NCI-H1436 (cell line): ENCODE results near the gene FAM200B.
"Not testable (repeated sequence)": the region's sequence is repeated elsewhere in the genome, so short reads cannot be mapped to it uniquely, and the experiment has no call there.

ENCODE experiments used
- DNase-seq: peaks from one replicate; lab custom pipeline; 2025; lab: John Stamatoyannopoulos, UW

FAM200B gene

DNA sequence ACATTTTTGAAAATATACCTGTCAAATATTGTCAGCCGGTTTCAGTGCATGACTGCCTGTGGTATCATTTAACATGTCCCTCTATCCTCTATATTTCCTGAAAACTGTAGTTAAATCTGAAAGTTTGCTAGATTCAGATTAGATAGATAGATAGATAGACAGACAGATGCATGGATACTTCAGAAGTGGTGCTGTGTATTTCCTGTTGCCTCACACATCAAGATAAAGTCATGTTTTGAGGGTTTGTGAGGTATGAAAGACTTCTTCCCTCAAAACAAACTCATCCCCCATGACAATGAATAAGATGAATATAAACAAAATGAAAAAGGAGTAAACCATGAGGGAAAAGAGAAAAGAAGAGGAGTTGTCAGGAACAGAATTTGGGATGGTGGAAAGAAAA is 15.2 kb downstream of the FAM200B start:
- DNase-seq = no peak

DNA sequence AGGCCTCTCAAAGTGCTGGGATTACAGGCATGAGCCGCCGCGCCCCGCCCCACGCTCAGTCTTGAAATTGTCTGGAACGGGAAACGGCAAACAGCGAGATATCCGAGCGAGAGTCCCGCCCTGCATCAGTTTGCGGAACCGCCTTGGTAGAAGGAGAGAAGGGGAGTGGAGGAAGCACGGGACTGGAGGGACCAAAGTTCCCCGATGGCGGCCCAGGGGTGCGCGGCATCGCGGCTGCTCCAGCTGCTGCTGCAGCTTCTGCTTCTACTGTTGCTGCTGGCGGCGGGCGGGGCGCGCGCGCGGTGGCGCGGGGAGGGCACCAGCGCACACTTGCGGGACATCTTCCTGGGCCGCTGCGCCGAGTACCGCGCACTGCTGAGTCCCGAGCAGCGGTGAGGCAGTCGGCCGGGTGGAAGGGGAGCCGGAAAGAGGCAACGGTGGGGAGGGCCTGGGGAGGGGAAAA is 21.3 kb downstream of the FAM200B start, which contains the start of gene BST1:
Gene BST1, plus strand, starts transcription at position 125 of the 463 bp plus-strand sequence. Its CDS starts 80 bp downstream, at position 205.
- no peak for DNase-seq

DNA sequence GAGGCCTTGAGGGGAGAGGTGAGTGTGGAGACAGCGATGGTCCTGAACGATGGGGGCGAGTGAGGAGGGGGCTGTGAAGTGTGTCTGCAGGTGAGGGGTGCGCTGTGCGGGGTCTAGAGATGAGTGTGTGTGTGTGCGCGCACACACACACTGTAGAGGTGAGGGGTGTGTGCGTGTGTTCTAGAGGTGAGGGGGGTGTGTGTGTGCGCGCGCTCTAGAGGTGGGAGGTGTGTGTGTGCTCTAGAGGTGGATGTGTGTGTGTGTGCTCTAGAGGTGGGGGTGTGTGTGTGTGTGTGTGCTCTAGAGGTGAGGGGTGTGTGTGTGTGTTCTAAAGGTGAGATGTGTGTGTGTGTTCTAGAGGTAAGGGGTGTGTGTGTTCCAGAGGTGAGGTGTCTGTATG is 21.8 kb downstream of the FAM200B start:
- no peak for DNase-seq

DNA sequence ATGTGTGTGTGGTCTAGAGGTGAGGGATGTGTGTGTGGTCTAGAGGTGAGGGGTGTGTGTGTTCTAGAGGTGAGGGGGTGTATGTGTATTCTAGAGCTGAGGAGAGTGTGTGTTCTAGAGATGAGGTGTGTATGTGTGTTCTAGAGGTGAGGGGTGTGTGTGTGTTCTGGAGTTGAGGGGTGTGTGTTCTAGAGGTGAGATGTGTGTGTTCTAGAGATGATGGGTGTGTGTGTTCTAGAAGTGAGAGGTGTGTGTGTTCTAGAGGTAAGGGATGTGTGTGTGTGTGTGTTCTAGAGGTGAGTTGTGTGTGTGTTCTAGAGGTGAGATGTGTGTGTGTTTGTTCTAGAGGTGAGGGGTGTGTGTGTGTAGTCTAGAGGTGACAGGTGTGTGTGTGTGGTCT is 22.5 kb downstream of the FAM200B start:
- DNase-seq = no peak

DNA sequence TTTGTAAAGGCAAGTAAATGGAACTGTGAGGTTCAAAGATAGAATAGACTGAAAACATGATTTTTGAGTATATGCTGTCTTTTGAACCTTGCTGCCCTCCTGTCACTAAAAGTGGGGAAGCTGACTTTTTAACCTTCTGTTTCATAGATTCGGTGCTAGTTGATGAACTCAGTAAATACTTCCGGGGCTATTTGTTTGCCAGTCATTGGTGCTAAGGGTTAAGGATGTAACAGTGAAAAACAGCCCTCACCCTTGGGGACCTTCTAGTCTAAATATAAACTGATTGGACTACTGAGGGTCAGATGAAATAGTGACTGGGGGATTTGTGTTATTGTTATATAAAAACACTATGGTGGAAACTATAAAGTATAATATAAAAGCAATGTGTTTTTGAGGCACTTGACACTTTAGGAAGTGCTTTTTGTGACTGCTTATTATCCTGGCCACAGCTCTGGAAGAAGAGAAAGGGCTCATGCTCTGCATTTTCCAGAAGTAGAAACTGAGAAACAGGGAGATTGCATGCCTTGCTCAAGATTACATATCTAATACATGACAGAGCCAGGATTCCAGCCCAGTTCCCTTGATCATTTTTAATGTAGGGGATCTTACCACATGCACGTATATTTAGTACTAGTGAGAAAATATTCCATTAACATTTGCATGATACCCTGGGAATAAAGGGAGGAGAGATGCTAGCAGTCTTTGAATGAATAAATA is 25.2 kb downstream of the FAM200B start:
- DNase-seq = no peak

DNA sequence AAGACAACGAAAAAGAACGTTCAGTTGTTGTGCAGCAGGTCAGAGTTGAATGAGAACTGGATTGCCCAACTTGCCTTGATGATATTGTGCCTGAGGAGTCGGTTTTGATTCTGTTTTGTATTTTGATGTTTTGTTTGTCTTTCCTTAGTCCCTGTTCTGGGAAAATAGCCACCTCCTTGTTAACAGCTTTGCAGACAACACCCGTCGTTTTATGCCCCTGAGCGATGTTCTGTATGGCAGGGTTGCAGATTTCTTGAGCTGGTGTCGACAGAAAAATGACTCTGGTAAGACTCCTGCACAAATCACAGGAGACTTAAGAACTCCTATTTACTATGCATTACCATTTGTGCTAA is 25.7 kb downstream of the FAM200B start:
- DNase-seq = no peak

DNA sequence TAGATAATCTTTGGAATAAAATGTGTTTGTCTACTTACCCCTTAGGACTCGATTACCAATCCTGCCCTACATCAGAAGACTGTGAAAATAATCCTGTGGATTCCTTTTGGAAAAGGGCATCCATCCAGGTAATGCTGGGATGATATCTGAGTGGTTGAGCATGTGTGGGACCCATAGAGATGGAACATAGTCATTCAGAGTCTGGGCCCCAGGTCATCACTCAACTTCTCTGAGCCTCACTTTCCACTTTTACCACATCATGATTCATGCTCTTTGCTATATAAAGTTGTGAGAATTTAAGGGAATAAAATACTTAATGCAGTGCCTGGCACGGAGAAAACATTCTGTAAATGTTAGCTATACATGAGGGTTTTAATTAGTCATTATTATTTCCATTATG is 30.1 kb downstream of the FAM200B start:
- DNase-seq = no peak

DNA sequence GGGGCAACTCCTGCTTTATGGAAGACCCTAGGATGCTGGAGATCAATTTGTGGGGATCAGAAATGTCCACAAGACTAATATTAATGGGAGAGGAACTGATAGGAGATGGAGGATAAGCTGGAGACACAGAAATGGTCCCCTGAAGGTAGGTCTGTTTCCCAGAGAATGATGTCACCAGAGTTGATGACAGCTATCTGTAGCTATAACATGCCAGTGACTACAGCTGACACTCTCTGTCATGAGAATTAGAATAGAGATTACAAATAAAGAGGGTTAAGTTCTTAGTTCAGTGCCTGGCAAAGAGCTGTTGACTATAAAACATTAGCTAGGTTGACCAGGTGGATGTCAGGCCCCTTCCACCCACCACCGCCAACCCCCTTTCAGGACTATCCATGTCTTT is 30.6 kb downstream of the FAM200B start:
- DNase-seq = no peak

DNA sequence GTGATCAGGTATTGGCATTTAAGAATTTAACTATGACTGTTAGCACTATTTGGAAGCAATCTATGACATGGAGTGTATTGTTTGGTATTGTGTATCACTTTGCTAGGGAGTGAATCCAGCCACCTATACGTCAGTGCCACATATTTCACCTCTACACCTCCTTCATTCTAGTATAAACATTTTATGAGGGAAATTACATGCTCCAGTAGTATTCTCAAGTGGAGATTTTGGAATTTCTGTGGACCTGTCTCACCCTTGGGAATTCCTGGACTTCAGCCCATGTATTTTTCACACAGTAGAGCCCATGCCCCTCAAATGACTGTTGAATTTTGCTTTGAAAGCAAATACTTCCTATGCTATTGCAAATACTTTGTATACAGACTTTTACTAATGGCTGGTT is 32.5 kb downstream of the FAM200B start:
- DNase-seq = no peak

DNA sequence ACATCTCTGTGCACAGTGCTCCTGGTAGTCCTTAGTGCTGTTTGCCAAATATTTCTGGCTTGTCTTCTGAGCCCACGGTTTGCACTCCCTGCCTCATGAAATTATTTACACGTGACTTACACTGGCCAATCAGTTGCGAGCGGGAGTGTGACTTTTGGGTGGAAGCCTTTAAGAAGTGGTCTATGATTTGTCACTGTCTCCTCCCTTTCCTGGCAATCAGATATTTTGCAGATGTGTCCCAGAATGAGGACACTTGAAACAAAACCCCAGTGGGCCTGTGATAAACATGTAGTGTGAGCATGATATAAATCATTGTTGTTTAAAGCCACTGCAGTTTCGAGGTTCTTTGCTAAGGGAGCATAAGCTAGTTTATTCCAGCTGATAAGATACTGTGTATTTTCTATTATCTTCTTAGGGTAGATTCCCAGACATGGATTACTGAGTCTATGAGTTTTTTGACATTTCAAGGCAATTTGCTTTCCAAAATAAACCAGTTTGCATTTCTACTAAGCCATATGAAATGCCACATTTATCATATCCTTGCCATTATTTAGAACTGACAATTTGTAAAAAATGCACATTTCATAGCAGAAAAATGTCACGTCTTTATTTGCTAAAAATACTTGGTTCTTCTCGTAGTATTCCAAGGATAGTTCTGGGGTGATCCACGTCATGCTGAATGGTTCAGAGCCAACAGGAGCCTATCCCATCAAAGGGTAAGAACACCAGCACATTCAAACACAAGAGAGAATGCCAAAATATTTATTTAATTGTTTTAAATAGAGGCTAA is 33.2 kb downstream of the FAM200B start:
- DNase-seq = no peak

DNA sequence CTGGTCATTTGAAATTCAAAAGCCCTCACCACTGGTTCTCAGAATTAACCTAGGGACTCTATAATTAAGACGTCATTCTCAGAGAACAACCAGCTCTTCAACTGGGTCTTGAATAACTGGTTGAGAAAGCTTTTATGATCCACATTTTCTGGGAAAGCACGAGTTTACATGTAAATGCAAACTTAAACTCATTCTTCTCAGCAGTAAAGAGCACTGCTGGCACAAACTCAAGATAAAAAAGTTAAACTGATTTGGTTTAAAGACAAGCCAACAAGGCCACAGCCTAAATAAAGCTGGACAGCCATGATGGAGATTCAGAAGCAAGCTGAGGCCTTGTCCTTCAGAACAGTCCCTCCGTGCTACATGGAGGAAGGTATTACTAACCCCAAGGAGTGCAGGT is 34.5 kb downstream of the FAM200B start:
- no peak for DNase-seq

DNA sequence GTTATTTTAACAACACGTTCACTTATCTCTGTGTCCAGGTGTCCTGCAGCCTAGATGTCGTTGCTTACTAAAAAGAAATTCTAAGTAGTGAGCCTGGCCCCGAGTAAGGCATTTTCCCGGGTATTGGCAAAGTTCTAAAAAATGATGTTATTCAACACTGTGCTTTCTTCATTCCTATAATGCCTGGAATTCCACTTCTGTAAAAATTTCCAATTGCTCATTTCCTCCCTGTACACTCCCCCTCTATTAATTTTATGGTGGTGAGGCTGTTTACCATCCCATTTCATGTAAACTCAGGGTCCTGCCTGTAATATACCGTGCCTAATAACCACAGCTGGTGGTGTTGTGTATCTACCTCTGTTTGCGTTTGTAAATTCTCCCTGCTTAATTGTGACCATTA is 35.5 kb downstream of the FAM200B start:
- no peak for DNase-seq

DNA sequence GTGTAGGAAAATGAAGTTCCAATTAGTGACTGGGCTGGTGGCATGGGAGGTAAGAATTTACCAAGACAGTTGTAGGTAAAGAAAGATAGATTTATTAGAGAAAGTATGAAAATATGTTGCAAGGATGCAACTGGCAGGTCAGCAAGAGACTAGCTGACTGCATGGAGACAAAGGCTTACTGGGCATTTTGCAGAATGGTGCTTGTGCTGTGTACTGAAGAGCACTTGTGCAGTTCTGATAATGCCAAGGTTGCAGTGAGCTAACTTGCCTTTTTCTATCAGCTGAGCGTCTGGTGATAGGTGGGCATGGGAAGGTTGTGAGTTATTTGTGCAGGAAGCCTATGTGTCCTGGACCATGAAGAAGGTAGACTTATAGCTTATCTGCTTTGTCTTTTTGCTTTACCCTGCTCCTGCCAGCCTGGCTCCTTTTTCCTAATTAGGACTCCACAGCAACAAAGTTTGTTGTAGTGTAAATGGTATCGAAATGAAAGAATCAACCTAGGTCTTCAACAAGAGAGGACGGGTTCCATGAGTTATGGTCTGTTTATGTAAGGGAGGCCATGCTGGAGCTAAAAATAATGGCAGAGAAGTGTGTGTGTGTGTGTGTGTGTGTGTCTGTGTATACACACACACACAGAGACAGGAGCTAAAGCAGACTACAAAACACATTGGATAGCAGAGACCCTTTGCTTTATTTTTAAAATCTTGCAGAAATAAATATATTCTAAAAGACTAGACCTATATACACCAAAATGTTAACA is 36.2 kb downstream of the FAM200B start:
- DNase-seq = no peak

DNA sequence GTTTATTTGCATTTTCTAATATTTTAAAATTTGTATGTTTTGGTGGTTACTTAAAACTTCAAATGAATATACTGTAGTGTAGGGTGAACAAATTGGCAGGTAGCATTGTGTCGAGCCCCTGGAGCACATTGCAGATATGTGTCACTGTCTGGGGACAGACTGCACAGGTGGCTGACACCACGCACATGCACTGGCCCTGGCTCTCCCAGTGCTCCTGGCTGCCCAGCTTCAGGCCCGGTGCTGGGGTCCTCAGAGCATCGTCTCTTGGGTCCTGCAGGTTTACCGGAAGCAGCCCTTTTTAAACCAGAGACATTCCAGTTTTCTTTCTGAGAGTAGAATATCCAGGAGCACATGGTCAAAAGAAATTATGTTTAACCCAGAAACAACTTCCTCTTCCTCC is 36.8 kb downstream of the FAM200B start:
- DNase-seq = no peak

DNA sequence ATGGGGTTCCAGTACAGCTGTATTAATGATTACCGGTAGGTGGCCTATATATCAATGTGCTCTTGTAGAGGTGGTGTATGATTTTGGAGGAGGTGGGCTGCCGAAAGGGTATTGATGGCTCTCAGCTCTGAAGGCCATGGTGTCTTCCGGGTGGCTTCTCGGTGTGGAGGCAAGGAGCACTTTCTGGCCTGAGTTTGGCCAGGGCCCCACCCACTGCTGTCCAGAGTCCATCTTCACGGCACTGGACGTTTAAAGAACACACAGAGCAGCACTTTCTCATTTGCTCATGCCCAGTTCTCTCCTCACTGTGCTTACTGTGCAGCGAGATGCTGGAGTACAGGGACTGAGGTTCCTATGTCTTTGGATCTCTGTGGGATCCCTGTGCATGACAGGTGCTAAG is 37.3 kb downstream of the FAM200B start:
- DNase-seq = no peak

DNA sequence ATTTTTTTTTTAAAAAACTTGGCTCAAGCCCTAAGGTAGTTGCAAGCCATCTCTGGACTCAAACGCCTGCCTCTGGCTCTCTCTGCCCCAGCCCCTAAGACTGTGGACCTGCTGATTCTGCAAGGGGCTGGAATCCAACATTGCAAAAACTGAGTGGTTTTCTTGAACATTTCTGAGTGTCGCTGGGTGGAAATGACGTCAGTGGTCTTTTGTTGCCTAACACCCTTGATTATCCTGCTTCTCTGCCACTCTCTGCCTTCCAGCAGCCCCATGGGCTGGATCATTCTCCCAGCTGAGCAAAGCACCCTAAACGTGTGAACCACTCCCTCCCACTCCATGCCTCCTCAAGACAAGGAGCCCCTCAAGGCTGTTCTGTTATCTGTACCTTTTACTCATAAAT is 37.9 kb downstream of the FAM200B start:
- no peak for DNase-seq

DNA sequence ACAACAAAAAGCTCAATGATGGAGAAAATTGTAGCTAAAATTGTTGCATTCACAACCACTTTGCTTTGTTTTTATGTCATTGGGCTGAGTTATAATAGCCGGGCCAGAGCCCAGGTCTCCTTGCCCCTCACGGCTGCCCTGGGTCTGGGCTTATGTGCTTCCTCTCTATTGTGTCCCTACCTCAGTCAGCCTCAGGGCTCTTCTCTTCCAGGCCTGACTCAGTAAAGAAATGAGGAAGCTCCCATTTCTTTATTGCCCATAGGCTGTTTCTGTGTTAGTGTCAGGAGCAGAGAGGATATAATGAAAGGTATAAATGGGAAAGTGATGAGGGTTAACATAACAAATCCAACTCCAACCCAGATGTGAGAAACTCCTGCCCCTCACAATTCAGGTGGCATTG is 39.2 kb downstream of the FAM200B start:
- DNase-seq = no peak

DNA sequence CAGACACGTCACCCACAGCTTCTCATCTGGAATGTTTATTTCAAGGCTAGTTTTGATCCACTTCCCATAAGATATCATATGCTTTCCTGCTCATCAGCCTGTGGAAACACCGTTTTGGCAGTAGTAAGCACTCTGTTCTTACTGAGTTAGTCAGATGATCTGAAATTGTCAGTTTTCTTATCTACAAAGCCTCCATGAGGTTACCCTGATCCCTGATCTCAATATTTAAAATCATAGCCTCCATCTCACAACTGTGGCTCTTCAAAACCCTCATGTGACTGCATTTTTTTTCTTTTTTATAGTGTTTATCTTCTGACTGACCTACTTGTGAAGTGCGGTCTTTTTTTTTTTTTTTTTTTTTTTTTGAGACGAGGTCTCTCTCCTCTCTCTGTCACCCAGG is 44.0 kb downstream of the FAM200B start:
- no peak for DNase-seq

DNA sequence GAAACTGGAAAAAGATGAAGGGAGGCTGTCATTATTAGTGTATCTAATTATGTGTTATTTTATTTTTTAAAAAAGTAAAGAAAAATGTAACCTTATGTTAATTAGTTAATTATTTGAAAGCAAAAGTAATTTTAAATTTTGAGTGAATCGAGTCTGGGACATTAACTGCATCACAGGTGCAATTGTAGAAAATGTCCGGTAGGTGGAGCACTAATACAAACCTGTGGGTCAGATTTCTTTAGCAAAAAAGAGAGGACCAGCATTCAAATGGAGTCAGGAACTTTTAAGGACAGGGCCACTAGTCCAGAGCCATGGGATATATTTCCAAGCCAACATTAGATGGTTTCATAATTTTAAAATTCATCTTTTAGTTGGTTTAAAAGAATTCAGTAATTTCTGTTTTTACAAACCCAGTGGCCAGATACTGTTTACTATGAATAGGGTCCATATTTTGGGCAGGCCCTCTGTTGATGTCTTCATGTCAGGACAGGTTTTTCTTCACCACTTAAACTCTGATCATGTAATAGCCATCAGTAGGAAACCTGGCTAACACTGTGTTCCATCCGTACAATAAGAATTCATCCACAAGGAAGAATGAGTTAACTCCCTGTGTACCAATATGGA is 48.4 kb downstream of the FAM200B start:
- DNase-seq = peak; percentile 0

DNA sequence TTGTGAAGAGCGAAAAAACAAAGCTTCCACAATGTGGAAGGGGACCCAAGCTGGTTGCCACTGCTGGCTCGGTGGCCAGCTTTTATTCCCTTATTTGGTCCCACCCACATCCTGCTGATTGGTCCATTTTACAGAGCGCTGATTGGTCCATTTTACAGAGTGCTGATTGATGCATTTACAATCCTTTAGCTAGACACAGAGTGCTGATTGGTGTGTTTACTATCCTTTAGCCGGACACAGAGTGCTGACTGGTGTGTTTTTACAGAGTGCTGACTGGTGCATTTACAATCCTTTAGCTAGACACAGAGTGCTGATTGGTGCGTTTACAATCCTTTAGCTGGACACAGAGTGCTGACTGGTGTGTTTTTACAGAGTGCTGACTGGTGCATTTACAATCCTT is 51.4 kb downstream of the FAM200B start:
- not testable (repeated sequence) for DNase-seq

DNA sequence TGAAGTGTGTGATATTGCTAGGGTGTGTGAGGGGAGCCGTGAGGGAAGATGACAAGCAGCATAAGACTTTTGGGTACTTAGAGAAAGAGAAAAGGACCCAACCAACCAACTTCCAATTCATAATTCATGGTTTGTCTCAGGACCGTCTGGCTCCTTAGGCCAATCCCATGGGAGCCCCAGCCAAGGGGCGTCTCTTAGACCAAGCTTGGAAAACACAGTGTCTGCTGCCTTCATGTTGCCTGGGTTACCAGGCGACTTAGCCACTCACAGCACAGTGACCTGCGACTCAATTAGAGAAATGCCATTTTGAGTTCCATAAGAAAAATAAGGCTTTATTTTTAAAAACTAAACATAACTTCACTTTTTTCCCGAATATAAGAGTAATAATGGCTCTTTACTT is 53.9 kb downstream of the FAM200B start:
- no peak for DNase-seq

DNA sequence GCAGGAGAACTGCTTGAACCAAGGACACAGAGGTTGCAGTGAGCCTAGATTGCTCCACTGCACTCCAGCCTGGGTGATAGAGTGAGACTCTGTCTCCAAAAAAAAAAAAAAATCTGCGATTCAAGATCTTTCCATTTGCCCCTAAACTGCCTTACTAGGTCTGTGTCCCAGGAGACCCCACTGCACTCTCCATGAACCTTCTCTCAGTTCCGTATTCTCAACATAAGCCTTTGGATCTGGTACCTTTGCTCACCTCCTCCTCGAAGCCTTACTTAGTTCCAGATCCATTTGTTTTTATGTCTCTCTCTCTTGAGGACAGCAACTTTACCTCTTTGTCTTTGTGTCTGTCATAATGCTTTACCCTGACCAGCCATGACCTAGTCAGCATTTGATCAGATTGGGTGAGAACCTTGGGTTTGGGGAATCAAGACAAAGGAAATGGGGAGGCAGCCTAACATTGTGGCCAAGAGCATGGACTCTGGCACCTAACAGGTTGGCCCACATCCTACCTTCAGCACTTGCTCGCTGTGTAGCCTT is 55.0 kb downstream of the FAM200B start:
- no peak for DNase-seq
